Measurements from ENCODE around the gene KANK4.

- TF ChIP-seq CTCF (IDR thresholded peaks at IDR 0.05): no peak
- TF ChIP-seq POLR2A (IDR thresholded peaks at IDR 0.05): no peak
Observed at GRCh38 chr1:62312698-62313097, 6.5 kb downstream of the KANK4 start.

Measured in uterus (tissue), 2 donors.